ENCODE data around the gene HKDC1.

Gene HKDC1

DNA sequence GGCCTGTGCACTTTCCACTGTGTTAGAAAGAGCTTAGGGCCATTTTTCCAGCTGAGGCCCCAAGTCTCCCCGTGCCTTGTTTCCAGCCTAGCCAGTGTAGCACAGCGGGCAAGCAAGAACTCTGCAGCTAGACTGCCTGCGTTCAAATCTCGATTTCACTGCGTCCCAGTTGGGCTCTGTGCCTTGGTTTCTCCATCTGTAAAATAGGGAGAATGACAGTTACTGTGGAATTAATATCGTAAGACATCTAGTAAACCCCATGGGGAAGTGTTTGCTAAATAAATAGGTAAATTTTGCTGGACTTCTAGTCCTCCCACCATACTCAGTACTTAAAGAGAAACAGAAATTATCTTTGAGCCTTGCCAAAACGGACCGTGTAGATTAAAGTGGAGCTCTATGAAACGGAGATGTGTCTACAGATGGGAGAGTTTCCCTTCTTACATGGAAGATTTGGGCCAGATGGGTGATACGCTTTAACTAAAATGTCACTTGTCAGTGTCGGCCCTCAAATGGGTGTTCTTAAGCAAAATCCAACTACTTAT lies 3.5 kb upstream of the HKDC1 start:
- no peak for DNase-seq

DNA sequence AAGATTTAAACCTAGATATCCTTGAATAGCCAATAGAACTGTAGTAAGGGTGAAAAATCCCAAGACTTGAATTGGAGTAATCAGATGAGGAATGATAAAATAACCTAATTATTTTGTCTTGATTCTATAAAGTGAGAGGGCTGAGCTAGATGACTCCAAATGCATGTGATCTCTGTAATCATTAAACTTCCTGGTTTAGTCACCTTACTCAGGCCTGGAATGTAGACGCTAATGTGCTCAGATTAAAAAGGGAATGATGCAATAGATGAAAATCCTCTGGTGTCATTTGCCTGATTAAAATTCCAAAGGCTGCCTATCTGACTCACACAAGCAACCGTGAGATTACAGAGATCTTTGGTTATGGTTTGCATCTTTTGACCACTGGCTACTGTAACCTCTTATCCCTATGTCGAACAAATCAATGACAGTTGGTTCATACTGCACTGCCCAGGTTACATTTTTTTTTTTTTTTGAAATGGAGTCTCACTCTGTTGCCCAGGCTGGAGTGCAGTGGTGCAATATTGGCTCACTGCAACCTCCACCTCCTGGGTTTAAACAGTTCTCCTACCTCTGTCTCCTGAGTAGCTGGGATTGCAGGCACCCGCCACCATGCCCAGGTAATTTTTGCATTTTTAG lies 2.9 kb upstream of the HKDC1 start:
- no peak for DNase-seq

DNA sequence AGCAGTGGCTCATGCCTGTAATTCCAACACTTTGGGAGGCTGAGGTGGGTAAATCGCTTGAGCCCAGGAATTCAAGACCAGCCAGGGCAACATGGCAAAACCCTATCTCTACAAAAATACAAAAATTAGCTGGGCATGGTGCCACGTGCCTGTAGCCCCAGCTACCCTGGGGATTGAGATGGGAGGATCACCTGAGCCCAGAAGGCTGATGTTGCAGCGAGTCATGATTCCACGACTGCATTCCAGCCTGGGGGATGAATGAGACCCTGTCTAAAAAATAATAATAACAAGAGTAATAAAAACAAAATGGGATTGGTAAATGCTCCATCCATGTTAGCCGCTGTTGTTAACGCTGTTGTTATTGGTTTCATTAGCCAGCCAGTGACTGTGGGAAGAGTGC lies 1.3 kb upstream of the HKDC1 start:
- DNase-seq = no peak

DNA sequence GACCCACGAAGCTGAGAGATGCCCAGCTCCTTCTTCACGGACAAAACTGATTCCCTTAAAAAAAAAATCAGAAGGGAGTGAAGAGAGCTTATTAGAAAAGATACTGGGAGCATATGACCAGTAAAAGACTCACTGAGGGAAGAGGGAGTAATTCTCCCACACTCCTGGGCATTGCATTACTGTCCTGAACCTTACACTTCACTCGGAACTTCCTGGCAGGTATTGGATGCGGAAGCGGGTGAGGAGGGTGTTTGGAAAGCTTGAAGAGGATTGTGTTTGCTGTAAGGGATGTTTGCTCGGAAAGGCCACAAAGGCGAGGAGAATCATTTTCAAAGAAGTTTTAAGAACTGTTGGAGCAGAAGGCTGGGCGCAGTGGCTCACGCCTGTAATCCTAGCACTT lies 375 bp downstream of the HKDC1 start:
- no peak for DNase-seq

DNA sequence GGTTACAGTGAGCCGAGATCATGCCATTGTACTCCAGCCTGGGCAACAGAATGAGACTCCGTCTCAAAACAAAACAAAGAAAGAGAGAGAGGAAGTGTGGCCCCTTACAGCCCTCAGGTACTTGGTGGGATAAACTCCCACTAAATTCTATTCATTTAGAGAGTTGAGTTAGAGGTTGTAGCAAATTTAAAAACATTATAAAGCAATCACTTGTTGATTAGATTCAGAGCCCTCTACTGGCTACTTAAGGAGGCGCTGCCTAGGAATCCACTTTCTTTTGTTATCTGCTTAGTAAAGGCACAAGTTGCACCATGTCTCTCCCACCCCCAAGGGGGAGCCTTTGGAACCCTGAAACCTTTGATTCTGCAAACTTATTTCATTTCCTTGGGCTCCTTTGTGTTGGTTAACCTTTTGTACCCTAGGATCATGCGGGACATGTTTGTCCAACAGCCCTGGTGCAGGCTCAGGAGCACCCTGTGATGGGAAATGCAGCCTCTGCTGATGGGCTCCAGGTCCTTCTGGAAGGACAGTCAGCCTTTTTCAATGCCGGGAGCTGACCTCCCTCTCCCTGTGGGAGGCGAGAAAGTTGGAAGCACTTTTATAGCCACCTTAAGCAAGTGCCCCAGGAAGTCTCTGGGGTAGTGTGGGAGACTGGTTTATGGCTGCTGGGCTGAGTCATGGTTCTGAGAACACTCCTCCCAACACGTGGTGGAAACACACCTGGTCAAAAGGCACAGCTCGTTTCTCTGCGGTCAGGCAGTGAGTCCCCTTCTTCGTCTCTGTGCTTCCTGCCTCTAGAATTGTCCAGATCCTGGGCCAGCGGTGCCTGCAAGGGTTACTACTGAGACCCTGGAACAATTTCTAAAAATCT lies 2.3 kb downstream of the HKDC1 start:
- DNase-seq = peak; percentile 82

DNA sequence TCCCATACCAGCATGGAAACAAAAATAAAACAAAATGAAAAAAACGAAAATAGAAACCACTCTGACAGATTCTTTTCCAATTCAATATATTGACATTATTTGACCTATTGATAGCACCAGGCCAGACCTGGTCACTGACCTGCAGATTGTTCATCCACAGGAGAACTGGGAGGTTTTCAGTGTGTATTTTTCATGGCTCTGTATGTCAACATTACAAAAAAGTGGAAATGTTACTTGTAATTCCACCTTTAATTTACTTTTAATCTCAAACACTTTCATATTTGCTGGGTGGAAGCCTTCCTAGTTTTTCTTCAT lies 2.9 kb downstream of the HKDC1 start:
- no peak for DNase-seq

DNA sequence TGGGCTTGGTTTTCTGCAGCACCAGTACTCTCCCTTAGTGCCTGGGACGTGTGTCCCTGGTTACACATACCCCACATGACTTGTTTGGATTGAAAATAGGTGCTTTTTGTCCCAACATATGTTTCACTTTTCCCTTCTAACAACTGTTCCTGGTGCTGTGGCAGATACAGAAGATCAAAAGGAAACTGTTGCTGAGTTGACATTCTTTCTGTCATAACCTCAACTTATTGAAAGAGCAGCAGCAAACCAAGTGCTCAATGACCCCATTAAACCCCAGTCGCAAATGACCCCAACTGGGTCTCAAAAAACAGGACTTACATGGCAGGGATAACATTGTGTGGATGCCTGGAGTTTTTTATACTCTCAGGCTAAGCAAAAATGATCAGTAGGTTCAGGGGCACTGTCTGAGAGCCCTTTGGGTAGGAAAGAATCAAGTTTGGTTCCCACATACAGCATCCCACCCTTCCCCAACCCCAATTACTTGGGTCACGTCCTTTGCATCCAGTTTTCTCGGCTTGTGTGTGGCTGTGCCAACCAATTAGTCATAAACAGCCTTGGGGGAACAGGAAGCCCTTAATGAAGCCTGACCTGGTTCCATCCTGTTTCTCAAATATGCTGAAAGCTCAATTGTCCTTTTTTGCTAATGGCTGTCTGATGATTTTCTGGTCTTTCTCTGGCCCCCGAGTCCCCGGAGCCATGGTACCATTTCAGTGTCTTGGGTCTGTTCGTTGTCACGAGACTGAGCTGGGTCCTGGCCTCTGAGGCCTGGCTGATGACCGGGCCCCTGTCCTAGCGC lies 4.9 kb downstream of the HKDC1 start:
- DNase-seq = no peak

DNA sequence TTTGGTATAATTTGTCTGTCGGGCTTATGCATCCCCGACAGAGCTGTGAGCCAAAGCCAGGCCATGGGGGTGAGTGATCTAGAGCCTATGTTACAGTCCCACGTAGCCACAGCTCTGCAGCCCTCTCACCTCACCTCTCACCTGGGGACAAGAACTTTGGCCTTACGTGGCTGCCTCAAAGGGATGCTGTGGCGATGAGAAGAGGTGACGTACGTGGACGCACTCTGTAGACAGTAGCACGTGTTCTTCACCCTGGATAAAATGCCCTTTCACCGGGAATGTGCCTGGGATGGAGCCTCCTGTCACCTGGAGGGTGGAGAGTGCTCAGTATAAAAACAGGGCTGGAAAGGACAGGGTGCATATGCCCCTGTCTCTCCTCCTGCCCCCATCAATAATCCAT lies 5.5 kb downstream of the HKDC1 start:
- no peak for DNase-seq

DNA sequence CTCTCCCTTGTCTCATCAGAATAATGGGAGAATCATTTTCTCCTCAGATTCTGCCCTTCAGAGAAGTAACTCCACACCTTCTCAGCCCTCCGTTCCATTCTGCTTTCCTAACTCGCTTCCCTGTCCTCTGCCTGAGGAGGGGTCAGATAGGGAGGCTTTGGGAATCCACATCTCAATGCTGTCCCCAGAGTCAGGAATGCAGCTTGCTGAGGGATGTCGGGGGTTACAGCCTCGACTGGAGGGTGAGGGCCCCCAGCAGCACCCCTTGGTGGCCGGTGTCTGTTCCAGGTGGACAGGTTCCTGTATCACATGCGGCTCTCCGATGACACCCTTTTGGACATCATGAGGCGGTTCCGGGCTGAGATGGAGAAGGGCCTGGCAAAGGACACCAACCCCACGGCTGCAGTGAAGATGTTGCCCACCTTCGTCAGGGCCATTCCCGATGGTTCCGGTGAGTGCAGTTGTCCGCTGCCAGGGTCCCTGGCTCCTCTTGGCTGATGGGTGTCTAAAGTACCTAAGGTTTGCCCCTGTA lies 6.9 kb downstream of the HKDC1 start:
- no peak for DNase-seq

DNA sequence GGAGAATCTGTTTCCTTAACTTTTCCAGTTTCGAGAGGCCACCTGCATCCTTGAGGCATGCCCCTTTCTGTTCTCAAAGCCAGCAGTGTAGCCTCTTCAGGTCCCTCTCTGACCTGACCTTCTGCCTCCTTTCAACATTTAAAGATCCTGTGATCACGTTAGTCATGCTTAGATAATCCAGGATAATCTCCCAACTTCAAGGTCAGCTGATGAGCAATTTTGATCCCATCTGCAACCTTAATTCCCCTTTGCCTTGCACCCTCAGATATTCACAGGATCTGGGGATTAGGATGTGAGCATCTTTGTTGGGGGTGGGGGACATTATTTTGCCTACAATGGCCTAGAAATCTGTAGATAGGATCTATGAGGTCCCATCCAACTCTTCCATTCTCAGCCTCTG lies 8.0 kb downstream of the HKDC1 start:
- no peak for DNase-seq

DNA sequence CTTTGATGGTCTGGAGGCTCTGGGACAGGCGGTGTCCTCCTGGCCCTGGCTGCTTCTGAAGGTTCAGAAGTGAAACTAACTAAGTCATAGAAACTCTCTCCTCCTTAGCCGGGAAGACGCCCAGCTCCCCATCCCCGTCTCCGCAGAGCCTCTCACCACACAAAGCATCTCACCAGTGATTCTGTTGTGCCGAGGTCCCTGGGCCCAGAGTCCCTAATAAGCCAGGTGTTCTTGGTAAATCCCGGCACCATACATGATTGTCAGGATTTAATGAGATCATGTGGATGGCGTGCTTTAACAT lies 9.4 kb downstream of the HKDC1 start:
- no peak for DNase-seq

DNA sequence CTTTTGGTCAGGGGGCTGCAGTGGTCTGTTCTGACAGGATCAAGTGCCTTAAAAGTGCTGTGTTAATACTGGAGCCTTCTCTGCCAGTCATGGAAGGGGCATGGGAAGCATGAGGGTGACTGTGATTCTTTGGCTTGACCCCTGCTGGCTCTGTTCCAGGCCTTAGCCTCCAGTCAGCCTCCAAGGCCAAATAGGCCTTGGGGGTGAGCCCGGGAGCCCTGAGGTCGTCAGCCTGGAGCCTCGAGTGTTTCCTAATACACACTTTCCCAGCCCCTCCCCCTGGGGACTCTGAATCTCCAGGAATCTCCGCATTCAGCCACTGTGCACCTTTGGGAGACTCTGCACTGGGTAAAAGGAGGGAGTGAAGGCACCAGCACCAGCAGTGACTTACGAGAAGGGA lies 10.0 kb downstream of the HKDC1 start:
- no peak for DNase-seq

DNA sequence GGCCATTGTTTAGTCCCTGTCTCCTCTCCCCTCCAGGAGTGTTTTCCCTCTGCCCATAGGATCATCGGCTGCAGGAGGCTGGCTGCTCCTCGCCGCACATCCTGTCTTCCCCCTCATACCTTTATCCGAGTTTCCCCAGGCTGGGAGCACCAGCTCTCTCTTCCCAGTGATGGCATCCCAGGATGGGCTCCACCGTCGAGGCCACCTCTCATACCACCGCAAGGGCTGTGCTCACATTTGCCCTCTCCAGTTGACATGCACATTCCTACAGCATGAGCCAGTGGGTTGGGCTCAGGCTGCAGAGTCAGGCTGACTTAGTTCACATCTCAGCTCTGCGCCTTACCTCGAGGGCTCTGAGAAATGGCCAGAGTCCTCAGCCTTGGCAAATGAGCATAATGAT lies 12.1 kb downstream of the HKDC1 start:
- DNase-seq = no peak

DNA sequence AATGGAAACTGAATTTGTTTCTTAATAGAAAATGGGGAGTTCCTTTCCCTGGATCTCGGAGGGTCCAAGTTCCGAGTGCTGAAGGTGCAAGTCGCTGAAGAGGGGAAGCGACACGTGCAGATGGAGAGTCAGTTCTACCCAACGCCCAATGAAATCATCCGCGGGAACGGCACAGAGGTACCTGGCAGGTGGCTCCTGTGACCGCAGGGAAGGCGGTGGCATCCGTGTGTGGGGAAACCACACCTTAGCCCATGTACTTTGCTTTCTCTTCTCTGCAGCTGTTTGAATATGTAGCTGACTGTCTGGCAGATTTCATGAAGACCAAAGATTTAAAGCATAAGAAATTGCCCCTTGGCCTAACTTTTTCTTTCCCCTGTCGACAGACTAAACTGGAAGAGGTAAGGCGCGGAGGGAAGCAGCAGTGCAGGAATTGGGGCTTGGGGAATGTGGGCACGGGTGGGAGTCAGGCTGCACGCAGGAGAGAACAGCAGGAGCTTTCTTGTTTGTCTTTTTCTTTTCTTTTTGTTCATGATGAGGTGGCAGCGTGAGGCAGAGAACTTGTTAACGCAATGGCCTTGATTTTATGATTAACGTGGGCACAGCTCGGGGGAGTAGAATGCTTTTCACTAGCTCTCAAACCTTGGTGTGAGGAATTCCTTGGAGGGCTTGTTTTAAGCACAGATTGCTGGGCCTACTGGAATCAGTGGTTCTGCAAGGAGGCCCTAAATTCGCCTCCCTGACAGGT lies 12.8 kb downstream of the HKDC1 start:
- no peak for DNase-seq

DNA sequence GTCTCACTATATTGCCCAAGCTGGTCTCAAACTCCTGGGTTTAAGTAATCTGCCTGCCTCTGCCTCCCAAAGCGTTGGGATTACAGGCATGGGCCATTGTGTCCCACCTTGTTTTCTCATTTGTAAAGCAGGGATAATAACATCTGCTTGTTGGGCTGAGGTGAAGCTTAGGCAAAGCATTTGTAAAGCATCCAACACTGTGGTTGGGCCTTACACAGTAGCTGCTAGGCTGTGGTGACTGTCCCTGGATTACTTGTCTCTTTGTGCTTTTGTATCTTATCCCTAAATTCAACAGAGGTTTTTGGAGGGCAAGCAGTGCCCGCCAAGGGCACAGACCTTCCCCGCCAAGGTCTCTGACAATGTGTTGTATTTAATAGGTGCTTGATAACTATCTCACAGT lies 14.3 kb downstream of the HKDC1 start:
- DNase-seq = no peak

DNA sequence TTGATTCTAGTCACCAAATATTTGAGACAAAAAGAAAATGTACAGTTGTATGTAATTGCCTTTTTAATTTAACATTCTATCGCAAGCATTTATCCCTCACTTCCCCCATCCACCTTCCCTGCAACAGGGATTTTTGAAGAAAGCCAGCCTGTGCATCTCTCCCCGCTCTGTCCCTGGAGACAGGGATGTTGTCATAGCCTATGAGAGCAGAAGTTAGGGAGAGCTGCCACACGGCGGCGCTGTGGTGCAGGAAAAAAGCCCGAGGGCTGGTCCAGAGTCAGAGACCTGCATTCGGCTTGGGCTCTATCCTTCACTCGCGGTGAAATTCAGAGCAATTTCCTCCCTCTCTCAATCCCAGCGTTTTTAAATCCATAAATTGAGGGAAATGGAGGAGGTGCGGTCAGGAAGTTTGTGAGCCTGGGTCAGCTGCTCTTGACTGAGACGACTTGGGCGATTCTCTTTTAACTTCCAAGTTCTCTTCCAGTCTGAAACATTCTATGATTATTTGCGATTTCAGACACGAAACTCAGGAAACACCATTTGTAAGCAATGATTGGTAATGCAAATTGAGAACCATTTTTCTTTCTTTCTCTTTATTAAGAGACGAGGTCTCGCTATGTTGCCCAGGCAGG lies 17.5 kb downstream of the HKDC1 start:
- peak; percentile 95 for DNase-seq

DNA sequence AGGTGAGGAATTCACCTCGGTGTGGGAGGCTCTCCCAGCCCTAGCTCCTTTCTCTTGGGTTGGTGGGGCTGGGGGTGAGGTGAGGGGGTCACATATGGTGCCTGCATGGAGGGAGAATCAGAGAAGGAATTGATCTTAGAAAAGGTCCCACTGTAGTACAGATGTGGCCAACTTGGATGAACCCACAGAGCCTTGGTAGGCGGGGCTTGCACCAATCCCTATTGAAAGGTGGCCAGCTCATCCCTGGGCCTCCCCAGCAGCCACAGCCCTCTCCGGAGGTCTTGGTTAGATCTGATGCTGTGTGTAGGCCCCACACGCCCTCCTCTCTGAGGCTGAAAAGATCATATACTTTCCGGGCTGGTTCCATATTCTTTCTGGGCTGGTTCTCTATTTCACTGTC lies 19.0 kb downstream of the HKDC1 start:
- no peak for DNase-seq

DNA sequence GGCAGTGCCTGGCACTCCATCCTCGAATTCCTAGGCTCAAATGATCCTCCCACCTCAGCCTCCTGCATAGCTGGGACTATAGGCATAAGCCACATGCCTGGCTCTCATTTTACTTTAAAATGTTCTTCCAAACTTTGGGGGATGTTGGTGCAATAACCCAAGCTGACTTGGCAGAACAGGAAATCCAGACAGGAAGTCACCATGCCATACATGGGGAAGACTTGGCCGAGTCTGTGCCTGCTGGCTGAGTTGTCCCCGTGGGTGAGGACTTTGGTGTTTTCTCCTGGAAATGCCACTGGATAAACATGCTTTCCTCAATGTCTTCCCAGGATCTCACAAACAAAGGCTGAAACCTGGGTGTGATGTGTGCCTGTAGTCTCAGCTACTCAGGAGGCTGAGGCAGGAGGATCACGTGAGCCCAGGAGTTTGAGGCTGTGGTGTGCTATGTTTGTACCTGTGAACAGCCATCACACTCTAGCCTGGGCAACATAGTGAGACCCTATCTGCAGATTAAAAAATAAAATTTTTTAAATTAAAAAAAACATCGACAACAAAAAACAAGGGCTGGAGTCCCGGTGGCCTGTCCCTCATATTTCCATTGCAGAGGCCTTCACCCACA lies 19.8 kb downstream of the HKDC1 start:
- no peak for DNase-seq

DNA sequence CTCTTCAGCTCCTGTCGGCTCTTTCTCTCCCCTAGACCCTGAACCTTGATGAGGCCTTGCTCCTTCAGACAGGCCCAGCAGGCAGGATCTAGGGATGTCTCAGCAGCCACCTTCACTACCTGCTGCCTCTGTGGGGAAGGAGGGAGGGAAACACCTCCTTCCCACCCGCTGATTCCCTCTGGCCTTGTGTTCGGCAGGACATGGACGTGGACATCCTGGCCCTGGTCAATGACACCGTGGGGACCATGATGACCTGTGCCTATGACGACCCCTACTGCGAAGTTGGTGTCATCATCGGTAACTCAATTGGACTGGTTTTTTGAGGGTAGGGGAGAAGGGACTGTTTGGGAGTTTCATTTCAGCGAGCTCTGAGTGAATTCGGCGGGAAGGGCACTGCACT lies 20.3 kb downstream of the HKDC1 start:
- DNase-seq = no peak

DNA sequence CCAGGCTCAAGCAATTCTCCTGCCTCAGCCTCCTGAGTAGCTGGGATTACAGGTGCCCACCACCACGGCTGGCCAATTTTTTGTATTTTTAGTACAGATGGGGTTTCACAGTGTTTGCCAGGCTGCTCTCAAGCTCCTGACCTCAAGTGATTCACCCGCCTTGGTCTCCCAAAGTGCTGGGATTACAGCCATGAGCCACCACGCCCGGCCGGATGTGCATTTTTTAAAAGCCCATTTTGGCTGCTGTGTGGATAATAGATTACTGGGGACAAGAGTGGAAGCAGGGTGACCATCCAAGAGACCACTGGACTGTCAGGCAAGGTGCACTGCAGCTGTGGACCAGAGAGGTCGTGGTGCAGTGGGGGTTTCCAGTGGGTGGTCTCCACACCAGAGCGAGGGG lies 21.4 kb downstream of the HKDC1 start:
- DNase-seq = no peak

DNA sequence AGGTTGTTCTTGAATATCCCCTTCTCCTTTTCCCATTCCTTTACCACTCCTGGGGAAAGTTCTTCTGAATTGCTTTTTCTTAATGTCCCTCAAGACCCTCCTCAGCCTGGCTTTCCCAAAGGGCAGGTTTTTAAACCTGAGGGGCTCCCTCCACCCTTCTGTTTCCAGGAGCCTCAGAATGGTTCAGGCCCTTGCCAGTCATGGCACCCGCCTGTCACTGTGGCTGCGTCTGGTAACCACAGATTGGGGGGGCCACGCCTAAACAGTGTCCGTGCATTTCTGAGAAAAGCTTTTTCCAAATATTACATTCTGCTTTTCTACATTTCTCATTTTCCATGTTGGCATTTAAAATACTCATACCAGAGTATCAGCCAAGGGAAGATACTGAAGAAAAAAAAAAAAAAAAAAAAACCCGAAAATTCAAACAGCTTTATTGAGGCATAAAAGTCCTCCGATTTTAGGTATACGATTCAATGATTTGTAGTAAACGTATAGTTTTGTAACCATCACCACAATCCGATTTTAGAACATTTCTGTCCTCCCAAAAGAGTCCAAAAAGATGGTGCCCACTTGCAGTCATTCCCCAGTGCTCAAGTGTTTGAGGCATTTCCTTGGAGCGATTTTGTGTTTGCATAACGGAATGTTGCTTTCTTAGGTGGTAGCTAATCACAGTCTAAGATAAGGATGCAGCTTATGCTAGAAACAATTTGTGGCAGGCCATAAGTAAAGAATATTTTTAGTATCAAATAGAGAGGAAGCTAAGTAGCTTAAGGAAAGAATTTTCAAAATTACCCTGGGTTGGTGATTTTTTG lies 22.1 kb downstream of the HKDC1 start:
- no peak for DNase-seq
